ENCODE results near the gene SORCS2.

DNA sequence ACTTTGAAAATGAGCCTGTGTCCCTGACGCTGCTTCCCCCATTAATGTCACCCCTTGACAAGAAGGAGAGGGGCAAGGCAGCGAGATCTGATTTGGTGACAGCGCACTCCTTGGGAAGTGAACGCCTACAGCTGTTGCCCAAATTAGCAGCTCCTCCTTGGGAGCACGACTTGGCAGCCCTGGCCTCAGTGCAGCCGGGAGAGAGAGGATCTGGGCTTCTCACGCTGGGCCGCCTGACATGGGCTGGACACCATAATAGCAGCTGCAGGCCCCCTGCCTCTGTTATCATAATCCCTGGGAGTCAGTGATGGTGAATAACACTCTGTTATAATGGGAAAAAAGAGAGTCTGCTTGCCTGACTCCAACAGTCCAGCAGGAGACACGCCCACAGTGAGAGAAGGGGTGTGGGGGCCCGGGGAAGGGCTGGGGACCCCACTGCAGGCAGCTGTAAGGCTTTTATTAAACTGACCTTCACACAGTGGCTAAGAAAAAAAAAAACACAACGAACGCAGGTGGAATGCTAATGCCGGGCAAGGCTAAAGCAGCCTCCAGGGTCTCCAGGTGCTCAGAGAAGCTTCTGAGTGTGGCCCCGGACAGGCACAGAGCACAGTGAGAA is 169.1 kb downstream of the SORCS2 start:
- no peak for TF ChIP-seq BCL11A (tag by site-specific recombination; IDR thresholded peaks at IDR 0.05; ENCODE audit: low read depth)
- TF ChIP-seq, protein P1, sequence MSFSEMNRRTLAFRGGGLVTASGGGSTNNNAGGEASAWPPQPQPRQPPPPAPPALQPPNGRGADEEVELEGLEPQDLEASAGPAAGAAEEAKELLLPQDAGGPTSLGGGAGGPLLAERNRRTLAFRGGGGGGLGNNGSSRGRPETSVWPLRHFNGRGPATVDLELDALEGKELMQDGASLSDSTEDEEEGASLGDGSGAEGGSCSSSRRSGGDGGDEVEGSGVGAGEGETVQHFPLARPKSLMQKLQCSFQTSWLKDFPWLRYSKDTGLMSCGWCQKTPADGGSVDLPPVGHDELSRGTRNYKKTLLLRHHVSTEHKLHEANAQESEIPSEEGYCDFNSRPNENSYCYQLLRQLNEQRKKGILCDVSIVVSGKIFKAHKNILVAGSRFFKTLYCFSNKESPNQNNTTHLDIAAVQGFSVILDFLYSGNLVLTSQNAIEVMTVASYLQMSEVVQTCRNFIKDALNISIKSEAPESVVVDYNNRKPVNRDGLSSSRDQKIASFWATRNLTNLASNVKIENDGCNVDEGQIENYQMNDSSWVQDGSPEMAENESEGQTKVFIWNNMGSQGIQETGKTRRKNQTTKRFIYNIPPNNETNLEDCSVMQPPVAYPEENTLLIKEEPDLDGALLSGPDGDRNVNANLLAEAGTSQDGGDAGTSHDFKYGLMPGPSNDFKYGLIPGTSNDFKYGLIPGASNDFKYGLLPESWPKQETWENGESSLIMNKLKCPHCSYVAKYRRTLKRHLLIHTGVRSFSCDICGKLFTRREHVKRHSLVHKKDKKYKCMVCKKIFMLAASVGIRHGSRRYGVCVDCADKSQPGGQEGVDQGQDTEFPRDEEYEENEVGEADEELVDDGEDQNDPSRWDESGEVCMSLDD (tag by site-specific recombination; IDR thresholded peaks at IDR 0.05): no peak
- TF ChIP-seq, protein P2, sequence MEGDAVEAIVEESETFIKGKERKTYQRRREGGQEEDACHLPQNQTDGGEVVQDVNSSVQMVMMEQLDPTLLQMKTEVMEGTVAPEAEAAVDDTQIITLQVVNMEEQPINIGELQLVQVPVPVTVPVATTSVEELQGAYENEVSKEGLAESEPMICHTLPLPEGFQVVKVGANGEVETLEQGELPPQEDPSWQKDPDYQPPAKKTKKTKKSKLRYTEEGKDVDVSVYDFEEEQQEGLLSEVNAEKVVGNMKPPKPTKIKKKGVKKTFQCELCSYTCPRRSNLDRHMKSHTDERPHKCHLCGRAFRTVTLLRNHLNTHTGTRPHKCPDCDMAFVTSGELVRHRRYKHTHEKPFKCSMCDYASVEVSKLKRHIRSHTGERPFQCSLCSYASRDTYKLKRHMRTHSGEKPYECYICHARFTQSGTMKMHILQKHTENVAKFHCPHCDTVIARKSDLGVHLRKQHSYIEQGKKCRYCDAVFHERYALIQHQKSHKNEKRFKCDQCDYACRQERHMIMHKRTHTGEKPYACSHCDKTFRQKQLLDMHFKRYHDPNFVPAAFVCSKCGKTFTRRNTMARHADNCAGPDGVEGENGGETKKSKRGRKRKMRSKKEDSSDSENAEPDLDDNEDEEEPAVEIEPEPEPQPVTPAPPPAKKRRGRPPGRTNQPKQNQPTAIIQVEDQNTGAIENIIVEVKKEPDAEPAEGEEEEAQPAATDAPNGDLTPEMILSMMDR (tag by site-specific recombination; IDR thresholded peaks at IDR 0.05): no peak
- TF ChIP-seq, protein P3, sequence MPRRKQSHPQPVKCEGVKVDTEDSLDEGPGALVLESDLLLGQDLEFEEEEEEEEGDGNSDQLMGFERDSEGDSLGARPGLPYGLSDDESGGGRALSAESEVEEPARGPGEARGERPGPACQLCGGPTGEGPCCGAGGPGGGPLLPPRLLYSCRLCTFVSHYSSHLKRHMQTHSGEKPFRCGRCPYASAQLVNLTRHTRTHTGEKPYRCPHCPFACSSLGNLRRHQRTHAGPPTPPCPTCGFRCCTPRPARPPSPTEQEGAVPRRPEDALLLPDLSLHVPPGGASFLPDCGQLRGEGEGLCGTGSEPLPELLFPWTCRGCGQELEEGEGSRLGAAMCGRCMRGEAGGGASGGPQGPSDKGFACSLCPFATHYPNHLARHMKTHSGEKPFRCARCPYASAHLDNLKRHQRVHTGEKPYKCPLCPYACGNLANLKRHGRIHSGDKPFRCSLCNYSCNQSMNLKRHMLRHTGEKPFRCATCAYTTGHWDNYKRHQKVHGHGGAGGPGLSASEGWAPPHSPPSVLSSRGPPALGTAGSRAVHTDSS (tag by site-specific recombination; IDR thresholded peaks at IDR 0.05): no peak
- TF ChIP-seq ZBTB7A (tag by site-specific recombination; IDR thresholded peaks at IDR 0.05; ENCODE audit: low read depth): no peak
- no peak for TF ChIP-seq ZNF596 (tag by site-specific recombination; IDR thresholded peaks at IDR 0.05)
- no peak for TF ChIP-seq ZNF416 (tag by site-specific recombination; IDR thresholded peaks at IDR 0.05)
- no peak for TF ChIP-seq ZNF510 (tag by site-specific recombination; IDR thresholded peaks at IDR 0.05; ENCODE audit: insufficient replicate concordance)
- TF ChIP-seq, protein P4, sequence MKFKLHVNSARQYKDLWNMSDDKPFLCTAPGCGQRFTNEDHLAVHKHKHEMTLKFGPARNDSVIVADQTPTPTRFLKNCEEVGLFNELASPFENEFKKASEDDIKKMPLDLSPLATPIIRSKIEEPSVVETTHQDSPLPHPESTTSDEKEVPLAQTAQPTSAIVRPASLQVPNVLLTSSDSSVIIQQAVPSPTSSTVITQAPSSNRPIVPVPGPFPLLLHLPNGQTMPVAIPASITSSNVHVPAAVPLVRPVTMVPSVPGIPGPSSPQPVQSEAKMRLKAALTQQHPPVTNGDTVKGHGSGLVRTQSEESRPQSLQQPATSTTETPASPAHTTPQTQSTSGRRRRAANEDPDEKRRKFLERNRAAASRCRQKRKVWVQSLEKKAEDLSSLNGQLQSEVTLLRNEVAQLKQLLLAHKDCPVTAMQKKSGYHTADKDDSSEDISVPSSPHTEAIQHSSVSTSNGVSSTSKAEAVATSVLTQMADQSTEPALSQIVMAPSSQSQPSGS (tag by site-specific recombination; IDR thresholded peaks at IDR 0.05; ENCODE audit: low read depth): no peak
- no peak for TF ChIP-seq ZNF423 (tag by site-specific recombination; IDR thresholded peaks at IDR 0.05)
- TF ChIP-seq, protein P5, sequence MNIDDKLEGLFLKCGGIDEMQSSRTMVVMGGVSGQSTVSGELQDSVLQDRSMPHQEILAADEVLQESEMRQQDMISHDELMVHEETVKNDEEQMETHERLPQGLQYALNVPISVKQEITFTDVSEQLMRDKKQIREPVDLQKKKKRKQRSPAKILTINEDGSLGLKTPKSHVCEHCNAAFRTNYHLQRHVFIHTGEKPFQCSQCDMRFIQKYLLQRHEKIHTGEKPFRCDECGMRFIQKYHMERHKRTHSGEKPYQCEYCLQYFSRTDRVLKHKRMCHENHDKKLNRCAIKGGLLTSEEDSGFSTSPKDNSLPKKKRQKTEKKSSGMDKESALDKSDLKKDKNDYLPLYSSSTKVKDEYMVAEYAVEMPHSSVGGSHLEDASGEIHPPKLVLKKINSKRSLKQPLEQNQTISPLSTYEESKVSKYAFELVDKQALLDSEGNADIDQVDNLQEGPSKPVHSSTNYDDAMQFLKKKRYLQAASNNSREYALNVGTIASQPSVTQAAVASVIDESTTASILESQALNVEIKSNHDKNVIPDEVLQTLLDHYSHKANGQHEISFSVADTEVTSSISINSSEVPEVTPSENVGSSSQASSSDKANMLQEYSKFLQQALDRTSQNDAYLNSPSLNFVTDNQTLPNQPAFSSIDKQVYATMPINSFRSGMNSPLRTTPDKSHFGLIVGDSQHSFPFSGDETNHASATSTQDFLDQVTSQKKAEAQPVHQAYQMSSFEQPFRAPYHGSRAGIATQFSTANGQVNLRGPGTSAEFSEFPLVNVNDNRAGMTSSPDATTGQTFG (tag by site-specific recombination; IDR thresholded peaks at IDR 0.05; ENCODE audit: borderline replicate concordance): no peak
- no peak for TF ChIP-seq ZNF16 (tag by site-specific recombination; IDR thresholded peaks at IDR 0.05; ENCODE audit: low read depth)
- TF ChIP-seq ZNF561 (tag by site-specific recombination; IDR thresholded peaks at IDR 0.05; ENCODE audit: borderline replicate concordance): no peak
- TF ChIP-seq ZFP3 (tag by site-specific recombination; IDR thresholded peaks at IDR 0.05; ENCODE audit: low read depth): no peak

Measured in HEK293 (cell line).